ENCODE measurements around the gene NXPE3.

The NXPE3 gene

DNA sequence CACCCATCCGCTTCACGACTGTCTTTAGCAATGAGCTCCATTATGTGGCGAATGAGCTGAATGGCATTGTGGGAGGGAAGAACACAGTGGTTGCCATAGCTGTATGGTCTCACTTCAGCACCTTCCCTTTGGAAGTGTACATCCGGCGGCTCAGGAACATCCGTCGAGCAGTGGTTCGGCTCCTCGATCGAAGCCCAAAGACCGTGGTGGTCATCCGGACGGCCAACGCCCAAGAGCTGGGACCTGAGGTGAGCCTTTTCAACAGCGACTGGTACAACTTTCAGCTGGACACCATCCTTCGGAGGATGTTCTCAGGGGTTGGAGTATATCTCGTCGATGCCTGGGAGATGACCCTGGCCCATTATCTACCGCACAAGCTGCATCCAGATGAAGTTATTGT is 42.5 kb downstream of the NXPE3 start:
- Mint-ChIP-seq H3K36me3 (ENCODE audit: low read depth) (peaks cover 39% of the 10 kb centered on the region), H3K4me3 (no peak overlapping the region), H3K9me3 (no peaks in the 10 kb centered on the region), H3K4me1 (peaks cover 5% of the 10 kb centered on the region), H3K27me3 (ENCODE audit: low read depth) (no peaks in the 10 kb centered on the region), H3K27ac (no peak overlapping the region)
- TF ChIP-seq, protein P1, sequence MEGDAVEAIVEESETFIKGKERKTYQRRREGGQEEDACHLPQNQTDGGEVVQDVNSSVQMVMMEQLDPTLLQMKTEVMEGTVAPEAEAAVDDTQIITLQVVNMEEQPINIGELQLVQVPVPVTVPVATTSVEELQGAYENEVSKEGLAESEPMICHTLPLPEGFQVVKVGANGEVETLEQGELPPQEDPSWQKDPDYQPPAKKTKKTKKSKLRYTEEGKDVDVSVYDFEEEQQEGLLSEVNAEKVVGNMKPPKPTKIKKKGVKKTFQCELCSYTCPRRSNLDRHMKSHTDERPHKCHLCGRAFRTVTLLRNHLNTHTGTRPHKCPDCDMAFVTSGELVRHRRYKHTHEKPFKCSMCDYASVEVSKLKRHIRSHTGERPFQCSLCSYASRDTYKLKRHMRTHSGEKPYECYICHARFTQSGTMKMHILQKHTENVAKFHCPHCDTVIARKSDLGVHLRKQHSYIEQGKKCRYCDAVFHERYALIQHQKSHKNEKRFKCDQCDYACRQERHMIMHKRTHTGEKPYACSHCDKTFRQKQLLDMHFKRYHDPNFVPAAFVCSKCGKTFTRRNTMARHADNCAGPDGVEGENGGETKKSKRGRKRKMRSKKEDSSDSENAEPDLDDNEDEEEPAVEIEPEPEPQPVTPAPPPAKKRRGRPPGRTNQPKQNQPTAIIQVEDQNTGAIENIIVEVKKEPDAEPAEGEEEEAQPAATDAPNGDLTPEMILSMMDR (IDR thresholded peaks at IDR 0.05; ENCODE audit: unreplicated experiment in 3 of 3): no peak

DNA sequence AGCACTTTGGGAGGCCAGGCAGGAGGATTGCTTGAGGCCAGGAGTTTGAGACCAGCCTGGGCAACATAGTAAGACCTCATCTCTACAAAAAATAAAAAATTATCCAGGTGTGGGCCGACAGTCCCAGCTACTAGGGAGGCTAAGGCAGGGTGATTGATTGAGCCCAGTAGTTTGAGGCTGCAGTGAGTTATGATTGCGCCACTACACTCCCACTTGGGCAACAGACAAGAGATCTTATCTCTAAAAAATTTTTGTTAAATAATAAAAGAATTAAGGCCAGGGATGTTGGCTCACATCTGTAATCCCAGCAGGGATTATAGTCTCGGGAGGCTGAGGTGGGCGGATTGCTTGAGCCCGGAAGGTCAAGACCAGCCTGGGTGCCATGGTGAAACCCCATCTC is 44.5 kb downstream of the NXPE3 start:
- H3K9me3 Mint-ChIP-seq: no peaks in the 10 kb centered on the region
- H3K4me1 Mint-ChIP-seq: peaks cover 21% of the 10 kb centered on the region
- peaks cover 35% of the 10 kb centered on the region for H3K36me3 Mint-ChIP-seq (ENCODE audit: low read depth)
- no peak overlapping the region for H3K4me3 Mint-ChIP-seq
- no peak overlapping the region for H3K27ac Mint-ChIP-seq
- TF ChIP-seq, protein P1 (IDR thresholded peaks at IDR 0.05; ENCODE audit: unreplicated experiment in 3 of 3): no peak
- no peaks in the 10 kb centered on the region for H3K27me3 Mint-ChIP-seq (ENCODE audit: low read depth)

DNA sequence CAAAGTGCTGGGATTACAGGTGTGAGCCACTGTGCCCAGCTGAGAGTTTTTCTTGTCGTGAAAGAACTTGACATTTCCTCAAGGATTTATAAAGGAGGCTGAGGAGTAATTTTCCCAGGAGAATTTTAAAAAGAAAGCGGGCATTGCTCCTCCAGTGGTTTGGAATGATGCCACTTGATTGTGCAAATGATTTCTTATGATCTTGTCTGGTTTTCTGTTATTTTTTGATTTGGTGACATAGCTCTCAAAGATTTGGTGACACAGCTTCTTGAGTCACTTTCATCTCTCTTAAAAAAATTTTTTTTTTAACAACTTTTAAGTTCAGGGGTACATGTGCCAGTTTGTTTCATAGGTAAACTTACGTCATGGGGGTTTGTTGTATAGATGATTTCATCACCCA is 45.7 kb downstream of the NXPE3 start:
- peaks cover 30% of the 10 kb centered on the region for H3K36me3 Mint-ChIP-seq (ENCODE audit: low read depth)
- H3K9me3 Mint-ChIP-seq: no peaks in the 10 kb centered on the region

DNA sequence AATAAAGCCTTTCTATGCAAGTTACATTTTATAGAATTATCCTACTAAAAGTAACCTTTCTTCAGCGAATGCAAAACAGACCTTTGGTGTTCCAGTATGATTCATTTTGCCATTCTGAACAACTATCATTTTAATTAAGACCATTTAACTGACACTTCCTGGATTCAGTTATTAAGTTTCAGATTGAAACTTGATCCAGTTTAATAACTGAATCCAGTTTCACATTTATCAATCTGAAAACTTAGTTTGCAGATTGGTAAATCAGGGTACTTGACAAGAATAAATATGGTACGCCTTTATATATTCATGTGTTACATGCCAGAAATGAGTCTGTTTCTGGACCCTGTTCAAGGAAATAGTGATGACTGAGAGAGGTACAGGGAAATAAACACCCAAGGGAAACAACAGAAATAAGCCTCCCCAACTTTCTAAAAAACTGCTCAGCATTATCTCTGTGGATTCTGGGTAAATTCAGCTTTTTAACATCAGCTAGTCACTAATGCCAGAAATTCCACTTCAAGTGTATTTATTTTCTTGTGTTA is 47.0 kb downstream of the NXPE3 start:
- Mint-ChIP-seq H3K4me3 (peak overlapping the region; percentile 72 to 89 (median 85)), H3K36me3 (ENCODE audit: low read depth) (peaks cover 19% of the 10 kb centered on the region), H3K9me3 (no peaks in the 10 kb centered on the region), H3K27ac (peak overlapping the region; percentile 81 to 96 (median 92)), H3K4me1 (peaks cover 41% of the 10 kb centered on the region), H3K27me3 (ENCODE audit: low read depth) (no peaks in the 10 kb centered on the region)
- TF ChIP-seq, protein P1 (IDR thresholded peaks at IDR 0.05; ENCODE audit: unreplicated experiment in 3 of 3): no peak

More for the DNA sequence above, 45.7 kb downstream of the NXPE3 start:
- Mint-ChIP-seq H3K27ac (no peak overlapping the region), H3K27me3 (ENCODE audit: low read depth) (no peaks in the 10 kb centered on the region), H3K4me3 (no peak overlapping the region), H3K4me1 (peaks cover 32% of the 10 kb centered on the region)
- TF ChIP-seq, protein P1 (IDR thresholded peaks at IDR 0.05; ENCODE audit: unreplicated experiment in 3 of 3): no peak

DNA sequence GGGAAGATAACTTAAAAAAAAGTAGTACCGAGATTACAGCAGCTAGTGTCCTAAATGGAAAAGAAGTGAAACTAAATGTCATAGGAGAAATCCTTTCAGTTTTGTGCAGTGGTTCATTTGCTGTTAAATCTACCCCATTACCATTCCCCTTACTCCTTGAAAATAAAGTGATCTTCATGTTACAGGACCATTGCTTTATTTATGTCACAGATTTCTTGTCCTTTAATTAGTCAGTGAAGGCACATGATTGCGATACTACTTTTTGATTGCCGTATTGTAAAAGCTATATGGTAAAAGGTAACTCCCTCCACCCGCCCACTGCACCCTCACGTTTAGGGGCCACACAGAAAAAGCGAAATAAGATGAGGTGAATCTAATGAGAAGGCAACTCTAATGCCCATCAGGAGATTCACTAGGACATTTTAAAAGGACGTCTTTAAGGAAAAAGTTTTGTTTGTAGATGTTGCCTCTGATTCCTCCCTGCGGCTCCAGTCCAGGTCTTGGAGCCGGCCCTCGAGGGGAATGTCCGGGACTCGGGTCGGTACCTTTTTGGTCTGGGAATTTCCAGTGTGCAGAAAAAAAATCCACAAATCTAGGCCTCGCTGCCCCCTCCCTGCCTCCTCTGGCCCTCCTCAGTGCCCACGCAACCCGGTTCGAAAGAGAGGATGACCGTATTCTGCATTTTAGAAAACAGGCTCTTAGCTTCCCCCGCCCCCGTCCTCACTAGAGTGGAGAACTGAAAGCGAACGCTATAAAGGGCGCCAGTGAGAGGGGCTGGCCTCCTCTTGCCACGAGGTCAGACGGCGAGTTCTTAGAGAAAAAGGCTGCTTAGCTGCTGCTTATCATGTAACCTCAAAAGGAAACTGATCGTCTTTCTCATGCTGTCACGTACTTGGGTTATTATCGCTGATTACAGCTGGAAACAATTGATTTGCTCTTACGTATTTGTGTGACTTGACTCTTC is 48.5 kb downstream of the NXPE3 start:
- H3K36me3 Mint-ChIP-seq (ENCODE audit: low read depth): peaks cover 5% of the 10 kb centered on the region
- TF ChIP-seq, protein P1 (IDR thresholded peaks at IDR 0.05; ENCODE audit: unreplicated experiment in 3 of 3): no peak
- H3K4me3 Mint-ChIP-seq: peak overlapping the region; percentile 88 to 93 (median 92)
- no peaks in the 10 kb centered on the region for H3K9me3 Mint-ChIP-seq
- H3K27ac Mint-ChIP-seq: peak overlapping the region; percentile 96 to 99 (median 98)
- no peaks in the 10 kb centered on the region for H3K27me3 Mint-ChIP-seq (ENCODE audit: low read depth)
- peaks cover 41% of the 10 kb centered on the region for H3K4me1 Mint-ChIP-seq

Data from nephron (organoid).